Measurements from ENCODE around the gene KNTC1.
"Not testable (repeated sequence)": the region's sequence is repeated elsewhere in the genome, so short reads cannot be mapped to it uniquely, and the experiment has no call there.

The KNTC1 gene

DNA sequence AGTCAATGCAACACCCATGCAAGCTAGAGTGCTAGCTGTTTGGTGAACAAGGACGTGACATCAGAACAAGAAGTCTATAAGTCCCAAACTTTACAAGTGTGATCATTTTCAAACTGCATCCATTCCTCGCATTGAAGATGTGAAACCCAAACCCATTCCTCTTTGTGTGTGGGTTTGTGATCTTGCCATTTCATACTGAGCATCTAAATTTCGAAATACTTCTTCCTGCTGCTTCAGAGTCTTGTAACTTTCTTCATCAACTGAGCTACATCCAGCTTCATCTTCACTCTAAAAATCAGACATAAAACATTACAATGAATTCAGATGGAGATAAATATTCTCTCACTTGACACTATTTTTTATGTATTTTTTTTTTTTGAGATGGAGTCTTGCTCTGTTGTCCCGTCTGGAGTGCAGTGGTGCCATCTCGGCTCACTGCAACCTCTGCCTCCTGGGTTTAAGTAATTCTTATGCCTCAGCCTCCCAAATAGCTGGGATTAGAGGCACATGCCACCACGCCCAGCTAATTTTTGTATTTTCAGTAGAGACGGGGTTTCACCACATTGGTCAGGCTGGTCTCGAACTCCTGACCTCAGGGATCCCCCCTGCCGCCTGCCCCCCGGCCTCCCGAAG is 21.5 kb upstream of the KNTC1 start (continued):
- TF ChIP-seq, protein P1, sequence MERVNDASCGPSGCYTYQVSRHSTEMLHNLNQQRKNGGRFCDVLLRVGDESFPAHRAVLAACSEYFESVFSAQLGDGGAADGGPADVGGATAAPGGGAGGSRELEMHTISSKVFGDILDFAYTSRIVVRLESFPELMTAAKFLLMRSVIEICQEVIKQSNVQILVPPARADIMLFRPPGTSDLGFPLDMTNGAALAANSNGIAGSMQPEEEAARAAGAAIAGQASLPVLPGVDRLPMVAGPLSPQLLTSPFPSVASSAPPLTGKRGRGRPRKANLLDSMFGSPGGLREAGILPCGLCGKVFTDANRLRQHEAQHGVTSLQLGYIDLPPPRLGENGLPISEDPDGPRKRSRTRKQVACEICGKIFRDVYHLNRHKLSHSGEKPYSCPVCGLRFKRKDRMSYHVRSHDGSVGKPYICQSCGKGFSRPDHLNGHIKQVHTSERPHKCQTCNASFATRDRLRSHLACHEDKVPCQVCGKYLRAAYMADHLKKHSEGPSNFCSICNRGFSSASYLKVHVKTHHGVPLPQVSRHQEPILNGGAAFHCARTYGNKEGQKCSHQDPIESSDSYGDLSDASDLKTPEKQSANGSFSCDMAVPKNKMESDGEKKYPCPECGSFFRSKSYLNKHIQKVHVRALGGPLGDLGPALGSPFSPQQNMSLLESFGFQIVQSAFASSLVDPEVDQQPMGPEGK (CRISPR knock-in tag; IDR thresholded peaks at IDR 0.05; ENCODE audit: borderline replicate concordance) = no peak
- no peak for TF ChIP-seq ZC3H10 (CRISPR knock-in tag; IDR thresholded peaks at IDR 0.05)
- no peak for TF ChIP-seq ZNF8 (CRISPR knock-in tag; IDR thresholded peaks at IDR 0.05)

DNA sequence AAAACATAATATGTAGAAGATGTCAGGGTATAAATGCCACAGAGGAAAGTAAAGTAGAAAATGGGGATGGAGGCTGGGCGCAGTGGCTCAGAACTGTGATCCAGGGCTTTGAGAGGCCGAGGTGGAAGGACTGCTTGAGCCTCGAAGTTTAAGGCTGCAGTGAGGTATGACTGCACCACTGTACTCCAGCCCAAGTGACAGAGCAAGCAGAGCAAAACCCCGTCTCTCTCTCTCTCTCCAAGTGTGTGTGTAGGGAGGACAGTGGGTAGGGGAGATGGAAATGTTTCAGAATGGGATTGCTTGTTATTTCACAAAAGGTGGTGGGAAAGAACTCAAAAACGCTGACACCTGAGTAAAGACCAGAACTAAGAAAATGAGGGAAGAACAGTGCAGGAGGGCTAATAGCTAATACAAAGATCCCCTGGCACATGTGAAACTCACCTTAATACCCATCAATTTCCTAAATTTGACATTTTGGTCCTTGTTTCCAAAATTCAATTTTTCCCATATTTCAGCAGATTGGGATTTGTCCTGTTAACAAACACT is 20.6 kb upstream of the KNTC1 start:
- no peak for TF ChIP-seq ARNTL (CRISPR knock-in tag; IDR thresholded peaks at IDR 0.05; ENCODE audit: borderline replicate concordance, low read depth)
- no peak for TF ChIP-seq PPARA (CRISPR knock-in tag; IDR thresholded peaks at IDR 0.05; ENCODE audit: borderline replicate concordance)
- TF ChIP-seq ZNF8 (CRISPR knock-in tag; IDR thresholded peaks at IDR 0.05) = no peak
- no peak for TF ChIP-seq RARB (CRISPR knock-in tag; IDR thresholded peaks at IDR 0.05)

DNA sequence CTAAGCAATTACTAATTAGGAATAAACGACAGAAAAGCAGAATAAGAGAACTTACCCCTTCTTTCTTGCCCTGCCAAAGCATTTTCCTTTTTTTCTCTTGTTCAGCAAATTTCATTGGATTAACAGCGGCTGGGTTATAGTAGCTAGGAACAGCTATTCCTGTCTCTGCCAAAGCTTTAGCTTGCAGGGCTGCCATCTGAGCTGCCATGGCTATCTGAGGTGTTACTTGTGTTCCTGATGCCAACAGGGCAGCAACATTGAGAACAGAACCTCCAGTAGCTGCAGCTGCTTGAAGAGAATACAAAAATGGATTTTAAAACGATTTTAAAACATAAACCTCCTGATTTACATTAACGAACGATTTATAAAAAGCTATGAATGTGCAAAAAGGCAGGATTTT is 18.9 kb upstream of the KNTC1 start:
- TF ChIP-seq SNAI2 (CRISPR knock-in tag; IDR thresholded peaks at IDR 0.05) (no peak), RARB (CRISPR knock-in tag; IDR thresholded peaks at IDR 0.05) (no peak), TOX (CRISPR knock-in tag; IDR thresholded peaks at IDR 0.05; ENCODE audit: borderline replicate concordance) (no peak), ZNF565 (CRISPR knock-in tag; conservative IDR thresholded peaks at IDR 0.05; ENCODE audit: low read depth) (no peak), BACH2 (CRISPR knock-in tag; IDR thresholded peaks at IDR 0.05; ENCODE audit: borderline replicate concordance) (no peak), ARNTL (CRISPR knock-in tag; IDR thresholded peaks at IDR 0.05; ENCODE audit: borderline replicate concordance, low read depth) (no peak), ZC3H10 (CRISPR knock-in tag; IDR thresholded peaks at IDR 0.05) (no peak), OSR1 (CRISPR knock-in tag; IDR thresholded peaks at IDR 0.05) (no peak), TCF4 (CRISPR knock-in tag; IDR thresholded peaks at IDR 0.05; ENCODE audit: borderline replicate concordance) (no peak), ZFP3 (CRISPR knock-in tag; IDR thresholded peaks at IDR 0.05) (no peak), ZNF8 (CRISPR knock-in tag; IDR thresholded peaks at IDR 0.05) (no peak), GLIS3 (CRISPR knock-in tag; IDR thresholded peaks at IDR 0.05) (no peak), ISL1 (CRISPR knock-in tag; IDR thresholded peaks at IDR 0.05) (no peak), PPARA (CRISPR knock-in tag; IDR thresholded peaks at IDR 0.05; ENCODE audit: borderline replicate concordance) (no peak)
- TF ChIP-seq, protein P2, sequence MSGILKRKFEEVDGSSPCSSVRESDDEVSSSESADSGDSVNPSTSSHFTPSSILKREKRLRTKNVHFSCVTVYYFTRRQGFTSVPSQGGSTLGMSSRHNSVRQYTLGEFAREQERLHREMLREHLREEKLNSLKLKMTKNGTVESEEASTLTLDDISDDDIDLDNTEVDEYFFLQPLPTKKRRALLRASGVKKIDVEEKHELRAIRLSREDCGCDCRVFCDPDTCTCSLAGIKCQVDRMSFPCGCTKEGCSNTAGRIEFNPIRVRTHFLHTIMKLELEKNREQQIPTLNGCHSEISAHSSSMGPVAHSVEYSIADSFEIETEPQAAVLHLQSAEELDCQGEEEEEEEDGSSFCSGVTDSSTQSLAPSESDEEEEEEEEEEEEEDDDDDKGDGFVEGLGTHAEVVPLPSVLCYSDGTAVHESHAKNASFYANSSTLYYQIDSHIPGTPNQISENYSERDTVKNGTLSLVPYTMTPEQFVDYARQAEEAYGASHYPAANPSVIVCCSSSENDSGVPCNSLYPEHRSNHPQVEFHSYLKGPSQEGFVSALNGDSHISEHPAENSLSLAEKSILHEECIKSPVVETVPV (CRISPR knock-in tag; IDR thresholded peaks at IDR 0.05) = no peak
- TF ChIP-seq, protein P1 (CRISPR knock-in tag; IDR thresholded peaks at IDR 0.05; ENCODE audit: borderline replicate concordance) = no peak
- ATAC-seq = no peak

More for the DNA sequence above, 20.6 kb upstream of the KNTC1 start:
- no peak for ATAC-seq

DNA sequence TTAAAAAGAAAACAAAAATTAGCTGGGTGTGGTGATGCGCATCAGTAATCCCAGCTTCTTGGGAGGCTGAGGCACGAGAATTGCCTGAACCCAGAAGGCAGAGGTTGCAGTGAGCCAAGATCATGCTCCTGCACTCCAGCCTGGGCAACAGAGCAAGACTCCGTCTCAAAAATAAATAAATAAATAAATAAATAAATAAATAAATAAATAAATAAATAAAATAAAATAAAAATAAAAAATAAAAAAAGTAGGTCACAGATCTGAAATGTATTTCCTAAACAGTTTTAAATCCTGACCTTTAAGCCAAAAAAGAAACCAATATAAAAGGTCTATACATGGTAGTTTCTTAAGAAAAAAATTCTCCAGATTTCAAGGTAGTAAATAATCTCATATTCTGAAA is 14.0 kb upstream of the KNTC1 start:
- not testable (repeated sequence) for ATAC-seq

DNA sequence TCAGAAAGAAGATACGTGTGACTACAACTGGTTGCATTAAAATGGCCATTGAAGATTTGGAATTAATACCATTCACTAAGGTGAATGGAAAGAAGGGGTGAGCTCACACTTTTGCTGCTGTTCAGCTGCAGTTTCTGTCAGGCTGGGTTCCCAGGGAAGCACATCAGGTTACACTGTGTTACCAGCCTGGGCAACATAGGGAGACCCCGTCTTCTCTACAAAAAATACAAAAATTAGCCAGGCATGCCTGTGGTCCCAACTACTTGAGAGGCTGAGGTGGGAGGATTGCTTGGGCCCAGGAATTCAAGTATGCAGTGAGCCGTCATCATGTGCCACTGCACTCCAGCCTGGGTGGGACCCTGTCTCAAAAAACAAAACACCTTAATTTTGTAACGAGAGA is 13.4 kb upstream of the KNTC1 start:
- TF ChIP-seq, protein P1 (CRISPR knock-in tag; IDR thresholded peaks at IDR 0.05; ENCODE audit: borderline replicate concordance) = no peak
- TF ChIP-seq, protein P3, sequence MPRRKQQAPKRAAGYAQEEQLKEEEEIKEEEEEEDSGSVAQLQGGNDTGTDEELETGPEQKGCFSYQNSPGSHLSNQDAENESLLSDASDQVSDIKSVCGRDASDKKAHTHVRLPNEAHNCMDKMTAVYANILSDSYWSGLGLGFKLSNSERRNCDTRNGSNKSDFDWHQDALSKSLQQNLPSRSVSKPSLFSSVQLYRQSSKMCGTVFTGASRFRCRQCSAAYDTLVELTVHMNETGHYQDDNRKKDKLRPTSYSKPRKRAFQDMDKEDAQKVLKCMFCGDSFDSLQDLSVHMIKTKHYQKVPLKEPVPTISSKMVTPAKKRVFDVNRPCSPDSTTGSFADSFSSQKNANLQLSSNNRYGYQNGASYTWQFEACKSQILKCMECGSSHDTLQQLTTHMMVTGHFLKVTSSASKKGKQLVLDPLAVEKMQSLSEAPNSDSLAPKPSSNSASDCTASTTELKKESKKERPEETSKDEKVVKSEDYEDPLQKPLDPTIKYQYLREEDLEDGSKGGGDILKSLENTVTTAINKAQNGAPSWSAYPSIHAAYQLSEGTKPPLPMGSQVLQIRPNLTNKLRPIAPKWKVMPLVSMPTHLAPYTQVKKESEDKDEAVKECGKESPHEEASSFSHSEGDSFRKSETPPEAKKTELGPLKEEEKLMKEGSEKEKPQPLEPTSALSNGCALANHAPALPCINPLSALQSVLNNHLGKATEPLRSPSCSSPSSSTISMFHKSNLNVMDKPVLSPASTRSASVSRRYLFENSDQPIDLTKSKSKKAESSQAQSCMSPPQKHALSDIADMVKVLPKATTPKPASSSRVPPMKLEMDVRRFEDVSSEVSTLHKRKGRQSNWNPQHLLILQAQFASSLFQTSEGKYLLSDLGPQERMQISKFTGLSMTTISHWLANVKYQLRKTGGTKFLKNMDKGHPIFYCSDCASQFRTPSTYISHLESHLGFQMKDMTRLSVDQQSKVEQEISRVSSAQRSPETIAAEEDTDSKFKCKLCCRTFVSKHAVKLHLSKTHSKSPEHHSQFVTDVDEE (CRISPR knock-in tag; IDR thresholded peaks at IDR 0.05) = no peak
- TF ChIP-seq TOX (CRISPR knock-in tag; IDR thresholded peaks at IDR 0.05; ENCODE audit: borderline replicate concordance) (no peak), ZFP30 (CRISPR knock-in tag; IDR thresholded peaks at IDR 0.05) (no peak)
- no peak for ATAC-seq

Data from SK-N-SH treated with all-trans-retinoic acid at 6 μM for 48 hours (cell line).